ENCODE measurements around the gene CDK6.

DNA sequence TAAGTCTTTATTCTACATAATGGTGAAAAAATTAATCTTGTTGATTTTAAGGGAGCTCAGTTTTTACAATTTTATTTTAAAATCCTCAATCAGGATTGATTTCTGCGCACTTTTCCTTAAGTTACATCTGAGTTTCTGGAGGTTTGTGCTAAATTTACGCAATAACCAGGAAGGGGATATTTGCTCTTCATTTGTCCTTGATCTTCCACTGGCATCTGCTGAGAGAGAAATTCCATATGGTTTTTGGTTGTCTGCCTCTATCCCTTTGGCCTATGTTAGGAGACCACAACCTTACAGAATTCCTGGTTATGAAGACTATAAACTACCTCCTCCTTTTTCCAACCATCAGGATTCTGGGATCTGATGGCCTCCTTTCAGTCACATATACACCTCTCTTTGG, 20.1 kb upstream of the CDK6 start:
- TF ChIP-seq, protein P1, sequence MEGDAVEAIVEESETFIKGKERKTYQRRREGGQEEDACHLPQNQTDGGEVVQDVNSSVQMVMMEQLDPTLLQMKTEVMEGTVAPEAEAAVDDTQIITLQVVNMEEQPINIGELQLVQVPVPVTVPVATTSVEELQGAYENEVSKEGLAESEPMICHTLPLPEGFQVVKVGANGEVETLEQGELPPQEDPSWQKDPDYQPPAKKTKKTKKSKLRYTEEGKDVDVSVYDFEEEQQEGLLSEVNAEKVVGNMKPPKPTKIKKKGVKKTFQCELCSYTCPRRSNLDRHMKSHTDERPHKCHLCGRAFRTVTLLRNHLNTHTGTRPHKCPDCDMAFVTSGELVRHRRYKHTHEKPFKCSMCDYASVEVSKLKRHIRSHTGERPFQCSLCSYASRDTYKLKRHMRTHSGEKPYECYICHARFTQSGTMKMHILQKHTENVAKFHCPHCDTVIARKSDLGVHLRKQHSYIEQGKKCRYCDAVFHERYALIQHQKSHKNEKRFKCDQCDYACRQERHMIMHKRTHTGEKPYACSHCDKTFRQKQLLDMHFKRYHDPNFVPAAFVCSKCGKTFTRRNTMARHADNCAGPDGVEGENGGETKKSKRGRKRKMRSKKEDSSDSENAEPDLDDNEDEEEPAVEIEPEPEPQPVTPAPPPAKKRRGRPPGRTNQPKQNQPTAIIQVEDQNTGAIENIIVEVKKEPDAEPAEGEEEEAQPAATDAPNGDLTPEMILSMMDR (conservative IDR thresholded peaks at IDR 0.05; ENCODE audit: low read depth in 2 of 2), result no peak
- no peak for TF ChIP-seq POLR2AphosphoS5 (IDR thresholded peaks at IDR 0.05; ENCODE audit: low read depth)
- no peak for TF ChIP-seq ZNF331 (CRISPR knock-in tag; IDR thresholded peaks at IDR 0.05; ENCODE audit: low read depth)
- no peak for TF ChIP-seq JUNB (IDR thresholded peaks at IDR 0.05; ENCODE audit: unreplicated experiment)
- TF ChIP-seq CREB1 (CRISPR knock-in tag; IDR thresholded peaks at IDR 0.05; ENCODE audit: low read depth), result no peak
- no peak for TF ChIP-seq EZH2 (IDR thresholded peaks at IDR 0.05; ENCODE audit: low read depth, unreplicated experiment)
- TF ChIP-seq, protein P2, sequence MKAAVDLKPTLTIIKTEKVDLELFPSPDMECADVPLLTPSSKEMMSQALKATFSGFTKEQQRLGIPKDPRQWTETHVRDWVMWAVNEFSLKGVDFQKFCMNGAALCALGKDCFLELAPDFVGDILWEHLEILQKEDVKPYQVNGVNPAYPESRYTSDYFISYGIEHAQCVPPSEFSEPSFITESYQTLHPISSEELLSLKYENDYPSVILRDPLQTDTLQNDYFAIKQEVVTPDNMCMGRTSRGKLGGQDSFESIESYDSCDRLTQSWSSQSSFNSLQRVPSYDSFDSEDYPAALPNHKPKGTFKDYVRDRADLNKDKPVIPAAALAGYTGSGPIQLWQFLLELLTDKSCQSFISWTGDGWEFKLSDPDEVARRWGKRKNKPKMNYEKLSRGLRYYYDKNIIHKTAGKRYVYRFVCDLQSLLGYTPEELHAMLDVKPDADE (IDR thresholded peaks at IDR 0.05), result no peak
